MM.1S (cell line): ENCODE measurements around the gene ACE.

Source experiments
- CTCF ChIP-seq: fragments of 300-600 bp; sonication (generic); IDR thresholded peaks from 2 replicates; pipeline ENCODE4 v1.5.1; 2016; ENCODE audit warnings: antibody characterized with exemption, low read length, mixed read lengths
- EZH2 ChIP-seq: fragments of 300-600 bp; sonication (generic); optimal IDR thresholded peaks from 2 replicates; pipeline ENCODE3; 2017; ENCODE audit warnings: low read depth, mild to moderate bottlenecking, antibody characterized with exemption, low read length, mixed read lengths
- EZH2phosphoT487 ChIP-seq: fragments of 300-600 bp; sonication (generic); IDR thresholded peaks from 2 replicates; pipeline ENCODE4 v1.6.1; 2018; ENCODE audit warnings: antibody characterized with exemption, low read length

- TF ChIP-seq EZH2phosphoT487 (no peak), CTCF (no peak), EZH2 (no peak)
Observed at GRCh38 chr17:63505341-63505740, 28.5 kb downstream of the ACE start.
